ENCODE data around the gene PDE4D.
"Not testable (repeated sequence)": the region's sequence is repeated elsewhere in the genome, so short reads cannot be mapped to it uniquely, and the experiment has no call there.

The PDE4D gene

GRCh38 chr5:59001154-59001553, 892.4 kb downstream of the PDE4D start:
- H3K27ac Mint-ChIP-seq, result peak overlapping the region; percentile 12
- peaks cover 4% of the 10 kb centered on the region for H3K36me3 Mint-ChIP-seq
- H3K4me1 Mint-ChIP-seq, result peaks cover 67% of the 10 kb centered on the region
- no peaks in the 10 kb centered on the region for H3K27me3 Mint-ChIP-seq
- H3K4me3 Mint-ChIP-seq, result no peak overlapping the region
- no peaks in the 10 kb centered on the region for H3K9me3 Mint-ChIP-seq

GRCh38 chr5:59000211-59000610, 893.3 kb downstream of the PDE4D start:
- Mint-ChIP-seq H3K27ac (no peak overlapping the region), H3K36me3 (peaks cover 7% of the 10 kb centered on the region), H3K4me1 (peaks cover 61% of the 10 kb centered on the region), H3K9me3 (no peaks in the 10 kb centered on the region), H3K27me3 (no peaks in the 10 kb centered on the region), H3K4me3 (no peak overlapping the region)

- Mint-ChIP-seq H3K4me3 (no peak overlapping the region), H3K36me3 (peaks cover 7% of the 10 kb centered on the region), H3K9me3 (no peaks in the 10 kb centered on the region), H3K27me3 (no peaks in the 10 kb centered on the region), H3K27ac (no peak overlapping the region), H3K4me1 (peaks cover 57% of the 10 kb centered on the region)
These were observed 893.7 kb downstream of the PDE4D start for GRCh38 chr5:58999804-59000203.

- Mint-ChIP-seq H3K4me3 (no peak overlapping the region), H3K36me3 (peaks cover 7% of the 10 kb centered on the region), H3K4me1 (peaks cover 45% of the 10 kb centered on the region), H3K27ac (no peak overlapping the region), H3K27me3 (no peaks in the 10 kb centered on the region), H3K9me3 (no peaks in the 10 kb centered on the region)
These were observed 895.0 kb downstream of the PDE4D start for GRCh38 chr5:58998544-58998943.

GRCh38 chr5:58995779-58996178, 897.7 kb downstream of the PDE4D start:
- Mint-ChIP-seq H3K36me3 (peaks cover 12% of the 10 kb centered on the region), H3K4me1 (peaks cover 22% of the 10 kb centered on the region)
- not testable (repeated sequence) for H3K27me3 Mint-ChIP-seq, H3K9me3 Mint-ChIP-seq, H3K27ac Mint-ChIP-seq, H3K4me3 Mint-ChIP-seq

GRCh38 chr5:58993461-58993860, 900.1 kb downstream of the PDE4D start:
- peak overlapping the region; percentile 41 for H3K27ac Mint-ChIP-seq
- H3K4me1 Mint-ChIP-seq, result peaks cover 7% of the 10 kb centered on the region
- peaks cover 13% of the 10 kb centered on the region for H3K36me3 Mint-ChIP-seq
- no peaks in the 10 kb centered on the region for H3K9me3 Mint-ChIP-seq
- no peaks in the 10 kb centered on the region for H3K27me3 Mint-ChIP-seq
- no peak overlapping the region for H3K4me3 Mint-ChIP-seq

GRCh38 chr5:58988938-58989337, 904.6 kb downstream of the PDE4D start:
- H3K4me1 Mint-ChIP-seq, result no peaks in the 10 kb centered on the region
- no peaks in the 10 kb centered on the region for H3K9me3 Mint-ChIP-seq
- no peaks in the 10 kb centered on the region for H3K27me3 Mint-ChIP-seq
- H3K27ac Mint-ChIP-seq, result no peak overlapping the region
- H3K36me3 Mint-ChIP-seq, result peaks cover 18% of the 10 kb centered on the region
- H3K4me3 Mint-ChIP-seq, result no peak overlapping the region

- Mint-ChIP-seq H3K4me3 (no peak overlapping the region), H3K4me1 (no peaks in the 10 kb centered on the region), H3K9me3 (no peaks in the 10 kb centered on the region), H3K27me3 (no peaks in the 10 kb centered on the region), H3K27ac (no peak overlapping the region), H3K36me3 (peaks cover 19% of the 10 kb centered on the region)
These were observed 906.3 kb downstream of the PDE4D start for GRCh38 chr5:58987193-58987592.

GRCh38 chr5:58986281-58986680, 907.2 kb downstream of the PDE4D start:
- Mint-ChIP-seq H3K36me3 (peaks cover 15% of the 10 kb centered on the region), H3K4me1 (no peaks in the 10 kb centered on the region), H3K9me3 (no peaks in the 10 kb centered on the region), H3K4me3 (no peak overlapping the region), H3K27me3 (no peaks in the 10 kb centered on the region), H3K27ac (no peak overlapping the region)

GRCh38 chr5:58985759-58986158, 907.8 kb downstream of the PDE4D start:
- Mint-ChIP-seq H3K36me3 (peaks cover 17% of the 10 kb centered on the region), H3K4me3 (no peak overlapping the region), H3K27ac (no peak overlapping the region), H3K9me3 (no peaks in the 10 kb centered on the region), H3K27me3 (no peaks in the 10 kb centered on the region), H3K4me1 (no peaks in the 10 kb centered on the region)

- Mint-ChIP-seq H3K4me3 (no peak overlapping the region), H3K9me3 (no peaks in the 10 kb centered on the region), H3K27ac (no peak overlapping the region), H3K27me3 (no peaks in the 10 kb centered on the region), H3K36me3 (peaks cover 20% of the 10 kb centered on the region), H3K4me1 (no peaks in the 10 kb centered on the region)
These were observed 908.2 kb downstream of the PDE4D start for GRCh38 chr5:58985311-58985710.

- Mint-ChIP-seq H3K4me1 (no peaks in the 10 kb centered on the region), H3K36me3 (peaks cover 15% of the 10 kb centered on the region), H3K27ac (peak overlapping the region; percentile 62), H3K4me3 (no peak overlapping the region), H3K9me3 (no peaks in the 10 kb centered on the region), H3K27me3 (no peaks in the 10 kb centered on the region)
These were observed 909.7 kb downstream of the PDE4D start for GRCh38 chr5:58983526-58984452.

GRCh38 chr5:58980890-58981289, 912.6 kb downstream of the PDE4D start:
- H3K4me1 Mint-ChIP-seq, result no peaks in the 10 kb centered on the region
- H3K36me3 Mint-ChIP-seq, result peaks cover 12% of the 10 kb centered on the region
- no peaks in the 10 kb centered on the region for H3K9me3 Mint-ChIP-seq
- no peaks in the 10 kb centered on the region for H3K27me3 Mint-ChIP-seq
- H3K4me3 Mint-ChIP-seq, result no peak overlapping the region
- no peak overlapping the region for H3K27ac Mint-ChIP-seq

- H3K27me3 Mint-ChIP-seq, result no peaks in the 10 kb centered on the region
- no peak overlapping the region for H3K4me3 Mint-ChIP-seq
- H3K9me3 Mint-ChIP-seq, result no peaks in the 10 kb centered on the region
- H3K4me1 Mint-ChIP-seq, result no peaks in the 10 kb centered on the region
- peaks cover 15% of the 10 kb centered on the region for H3K36me3 Mint-ChIP-seq
- H3K27ac Mint-ChIP-seq, result no peak overlapping the region
These were observed 914.4 kb downstream of the PDE4D start for GRCh38 chr5:58979090-58979489.

GRCh38 chr5:58974601-58975000, 918.9 kb downstream of the PDE4D start:
- Mint-ChIP-seq H3K27ac (no peak overlapping the region), H3K4me3 (no peak overlapping the region), H3K9me3 (no peaks in the 10 kb centered on the region), H3K4me1 (no peaks in the 10 kb centered on the region), H3K27me3 (no peaks in the 10 kb centered on the region), H3K36me3 (peaks cover 9% of the 10 kb centered on the region)

- no peak overlapping the region for H3K4me3 Mint-ChIP-seq
- H3K27ac Mint-ChIP-seq, result no peak overlapping the region
- no peaks in the 10 kb centered on the region for H3K9me3 Mint-ChIP-seq
These were observed 919.4 kb downstream of the PDE4D start for GRCh38 chr5:58974083-58974482.

GRCh38 chr5:58972301-58972700, 921.2 kb downstream of the PDE4D start:
- Mint-ChIP-seq H3K36me3 (peaks cover 8% of the 10 kb centered on the region), H3K9me3 (no peaks in the 10 kb centered on the region), H3K27ac (no peak overlapping the region)

More at GRCh38 chr5:58974083-58974482, 919.4 kb downstream of the PDE4D start:
- no peaks in the 10 kb centered on the region for H3K4me1 Mint-ChIP-seq
- H3K27me3 Mint-ChIP-seq, result no peaks in the 10 kb centered on the region
- H3K36me3 Mint-ChIP-seq, result peaks cover 9% of the 10 kb centered on the region

More at GRCh38 chr5:58972301-58972700, 921.2 kb downstream of the PDE4D start:
- Mint-ChIP-seq H3K4me3 (no peak overlapping the region), H3K27me3 (no peaks in the 10 kb centered on the region), H3K4me1 (peaks cover 2% of the 10 kb centered on the region)

All from activated naive CD4-positive, alpha-beta T cell treated with anti-CD3 and anti-CD28 coated beads, Interleukin-2, amount 50 U/mL, for 24 hours (primary cell).